GM18505 (cell line): ENCODE results near the gene B9D2.
"Not testable (repeated sequence)": the region's sequence is repeated elsewhere in the genome, so short reads cannot be mapped to it uniquely, and the experiment has no call there.

Source experiments
- ATAC-seq: cut with Tn5 transposase; IDR thresholded peaks from one replicate; pipeline ENCODE4 v1.9.1; 2021; ENCODE audit not compliant: unreplicated experiment
- POLR2A ChIP-seq: IDR thresholded peaks from 4 replicates; pipeline ENCODE4 v1.6.1; 2011; ENCODE audit warnings: borderline replicate concordance; ENCODE audit not compliant: insufficient read depth, insufficient read length; ENCODE audit errors: extremely low read depth

The B9D2 gene

GRCh38 chr19:41356984-41357739 lies 6.8 kb downstream of the B9D2 start:
- no peak for TF ChIP-seq POLR2A

GRCh38 chr19:41355802-41356201 lies 8.1 kb downstream of the B9D2 start:
- no peak for TF ChIP-seq POLR2A
- no peak for ATAC-seq

More at GRCh38 chr19:41356984-41357739, 6.8 kb downstream of the B9D2 start:
- no peak for ATAC-seq

- no peak for TF ChIP-seq POLR2A
- ATAC-seq: no peak
These were observed 8.9 kb downstream of the B9D2 start for GRCh38 chr19:41355035-41355434.

- ATAC-seq: no peak
- no peak for TF ChIP-seq POLR2A
These were observed 9.5 kb downstream of the B9D2 start for GRCh38 chr19:41354343-41354953.

GRCh38 chr19:41353466-41354342 lies 10.2 kb downstream of the B9D2 start, which contains the start of gene TGFB1:
Gene TGFB1, minus strand, starts transcription at chr19:41353922. Its CDS starts 878 bp downstream, at chr19:41353044.
- TF ChIP-seq POLR2A: peak; percentile 90
- ATAC-seq: peak; percentile 42

GRCh38 chr19:41352609-41353465 lies 11.1 kb downstream of the B9D2 start:
- TF ChIP-seq POLR2A: peak; percentile 19
- ATAC-seq: no peak

- TF ChIP-seq POLR2A: no peak
These were observed 11.7 kb downstream of the B9D2 start for GRCh38 chr19:41352279-41352608.

GRCh38 chr19:41351339-41352245 lies 12.4 kb downstream of the B9D2 start:
- TF ChIP-seq POLR2A: peak; percentile 80
- peak; percentile 39 for ATAC-seq

More at GRCh38 chr19:41352279-41352608, 11.7 kb downstream of the B9D2 start:
- ATAC-seq: no peak

- no peak for TF ChIP-seq POLR2A
- no peak for ATAC-seq
These were observed 13.1 kb downstream of the B9D2 start for GRCh38 chr19:41350735-41351338.

GRCh38 chr19:41346916-41347315 lies 17.0 kb downstream of the B9D2 start:
- not testable (repeated sequence) for ATAC-seq

GRCh38 chr19:41344162-41344561 lies 19.8 kb downstream of the B9D2 start:
- ATAC-seq: no peak
- TF ChIP-seq POLR2A: no peak
